ENCODE measurements around the gene CTDP1.

CTDP1 gene

DNA sequence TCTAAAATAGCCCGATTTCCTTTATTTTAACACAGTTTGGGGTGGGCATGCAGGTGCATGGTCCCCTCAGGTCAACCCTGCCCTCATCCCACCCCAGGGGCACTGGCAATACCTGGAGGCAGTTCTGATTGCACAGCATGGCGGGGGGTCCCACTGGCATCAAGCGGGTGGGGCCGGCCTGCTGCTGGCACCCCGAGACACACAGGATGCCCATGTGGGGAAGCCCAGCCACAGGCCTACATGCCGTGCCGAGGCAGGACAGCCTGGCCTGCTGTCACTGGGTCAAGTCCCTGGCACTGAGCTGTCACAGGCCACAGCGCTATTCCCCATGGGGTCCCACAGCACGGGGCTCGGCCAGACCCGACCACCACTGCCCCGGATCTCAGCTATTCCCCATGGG is 106.2 kb downstream of the CTDP1 start:
- no peak overlapping the region for H3K4me2 ChIP-seq (ENCODE audit: low read depth, low read length, poor library complexity, severe bottlenecking)
- no peak overlapping the region for H3K4me3 ChIP-seq (ENCODE audit: low read length, poor library complexity, severe bottlenecking)
- no peaks in the 10 kb centered on the region for H3K27me3 ChIP-seq (ENCODE audit: insufficient read depth, low read length, poor library complexity, severe bottlenecking)
- no peaks in the 10 kb centered on the region for H3F3A ChIP-seq (ENCODE audit: low read depth)
- H3K4me1 ChIP-seq (ENCODE audit: insufficient read depth, low read length, poor library complexity, severe bottlenecking) = no peaks in the 10 kb centered on the region
- H3K79me2 ChIP-seq (ENCODE audit: insufficient read depth, low read length) = no peaks in the 10 kb centered on the region
- no peak overlapping the region for H3K9ac ChIP-seq (ENCODE audit: low read depth, low read length, poor library complexity, severe bottlenecking)
- H3K36me3 ChIP-seq (ENCODE audit: insufficient read depth, low read length) = no peaks in the 10 kb centered on the region
- TF ChIP-seq EZH2phosphoT487 (IDR thresholded peaks at IDR 0.05; ENCODE audit: borderline replicate concordance) (no peak), CTCF (conservative IDR thresholded peaks at IDR 0.05; ENCODE audit: low read length) (no peak)
- no peak overlapping the region for H2AFZ ChIP-seq (ENCODE audit: low read length)
- no peaks in the 10 kb centered on the region for H4K20me1 ChIP-seq (ENCODE audit: insufficient read depth, low read length, poor library complexity, severe bottlenecking)
- no peaks in the 10 kb centered on the region for H3K9me2 ChIP-seq (replicated peaks; ENCODE audit: low read depth, low read length)
- H3K9me3 ChIP-seq (ENCODE audit: insufficient read depth, low read depth, low read length) = peaks cover 30% of the 10 kb centered on the region; the same call in 1 of the 2 replicates

DNA sequence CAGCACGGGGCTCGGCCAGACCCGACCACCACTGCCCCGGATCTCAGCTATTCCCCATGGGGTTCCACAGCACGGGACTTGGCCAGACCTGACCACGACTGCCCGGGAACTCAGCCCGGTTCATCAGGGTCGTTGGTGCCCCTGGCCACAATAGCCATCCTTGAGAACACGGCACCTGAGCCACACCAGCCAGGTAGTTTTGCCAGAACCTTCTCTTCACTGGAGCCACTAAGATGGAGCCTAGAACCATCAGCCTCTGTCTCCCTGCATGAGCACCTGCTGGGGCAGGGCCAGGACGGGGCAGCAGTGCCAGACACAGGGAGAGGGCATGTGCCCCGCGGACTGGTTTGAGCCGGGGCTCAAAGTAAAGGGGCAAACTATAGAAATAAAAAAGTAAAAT is 106.7 kb downstream of the CTDP1 start:
- TF ChIP-seq CTCF (conservative IDR thresholded peaks at IDR 0.05; ENCODE audit: low read length) (no peak), EZH2phosphoT487 (IDR thresholded peaks at IDR 0.05; ENCODE audit: borderline replicate concordance) (no peak)
- Histone ChIP-seq H3K9ac (ENCODE audit: low read depth, low read length, poor library complexity, severe bottlenecking) (no peak overlapping the region), H4K20me1 (ENCODE audit: insufficient read depth, low read length, poor library complexity, severe bottlenecking) (no peaks in the 10 kb centered on the region), H3K9me2 (replicated peaks; ENCODE audit: low read depth, low read length) (no peaks in the 10 kb centered on the region), H3K4me1 (ENCODE audit: insufficient read depth, low read length, poor library complexity, severe bottlenecking) (no peaks in the 10 kb centered on the region), H2AFZ (ENCODE audit: low read length) (no peak overlapping the region), H3F3A (ENCODE audit: low read depth) (no peaks in the 10 kb centered on the region), H3K4me3 (ENCODE audit: low read length, poor library complexity, severe bottlenecking) (no peak overlapping the region), H3K4me2 (ENCODE audit: low read depth, low read length, poor library complexity, severe bottlenecking) (no peak overlapping the region), H3K27me3 (ENCODE audit: insufficient read depth, low read length, poor library complexity, severe bottlenecking) (no peaks in the 10 kb centered on the region), H3K79me2 (ENCODE audit: insufficient read depth, low read length) (no peaks in the 10 kb centered on the region), H3K9me3 (ENCODE audit: insufficient read depth, low read depth, low read length) (peaks cover 28% of the 10 kb centered on the region; the same call in 1 of the 2 replicates), H3K36me3 (ENCODE audit: insufficient read depth, low read length) (no peaks in the 10 kb centered on the region)

GRCh38 chr18:79786786-79787526 is 107.4 kb downstream of the CTDP1 start:
- H2AFZ ChIP-seq (ENCODE audit: low read length) = no peak overlapping the region
- no peaks in the 10 kb centered on the region for H3K9me2 ChIP-seq (replicated peaks; ENCODE audit: low read depth, low read length)
- H3K27me3 ChIP-seq (ENCODE audit: insufficient read depth, low read length, poor library complexity, severe bottlenecking) = no peaks in the 10 kb centered on the region
- H3K36me3 ChIP-seq (ENCODE audit: insufficient read depth, low read length) = no peaks in the 10 kb centered on the region
- no peaks in the 10 kb centered on the region for H4K20me1 ChIP-seq (ENCODE audit: insufficient read depth, low read length, poor library complexity, severe bottlenecking)
- H3K4me3 ChIP-seq (ENCODE audit: low read length, poor library complexity, severe bottlenecking) = no peak overlapping the region
- no peak for TF ChIP-seq EZH2phosphoT487 (IDR thresholded peaks at IDR 0.05; ENCODE audit: borderline replicate concordance)
- TF ChIP-seq CTCF (conservative IDR thresholded peaks at IDR 0.05; ENCODE audit: low read length) = no peak
- no peaks in the 10 kb centered on the region for H3K79me2 ChIP-seq (ENCODE audit: insufficient read depth, low read length)
- no peaks in the 10 kb centered on the region for H3K4me1 ChIP-seq (ENCODE audit: insufficient read depth, low read length, poor library complexity, severe bottlenecking)
- no peak overlapping the region for H3K9ac ChIP-seq (ENCODE audit: low read depth, low read length, poor library complexity, severe bottlenecking)
- H3F3A ChIP-seq (ENCODE audit: low read depth) = no peaks in the 10 kb centered on the region
- peaks cover 27% of the 10 kb centered on the region; the same call in 1 of the 2 replicates for H3K9me3 ChIP-seq (ENCODE audit: insufficient read depth, low read depth, low read length)
- no peak overlapping the region for H3K4me2 ChIP-seq (ENCODE audit: low read depth, low read length, poor library complexity, severe bottlenecking)

Data from Loucy (cell line).